Osteoblast (primary cell): ENCODE measurements around the gene SMAD5. TPM values are rescaled to one million over a fixed set of nuclear protein-coding genes. Genes with fewer than 3 reads are reported as not detected.

ENCODE experiments used
- DNase-seq: peaks from one replicate; pipeline ENCODE4 v3.0.0; 2011; ENCODE audit warnings: low spot score, mixed read lengths; ENCODE audit not compliant: insufficient read length; ENCODE audit errors: missing footprints
- H2AFZ ChIP-seq: 2 replicates; pipeline ENCODE4 v1.6.0; 2011; ENCODE audit warnings: mild to moderate bottlenecking, low read length
- H3K27ac ChIP-seq: 2 replicates; pipeline ENCODE4 v1.5.1; 2011; ENCODE audit warnings: mild to moderate bottlenecking, low read depth, low read length, moderate library complexity
- H3K27me3 ChIP-seq: 2 replicates; pipeline ENCODE4 v1.6.0; 2012; ENCODE audit warnings: mild to moderate bottlenecking, control low read depth, inconsistent platforms, low read length, moderate library complexity; ENCODE audit not compliant: insufficient read depth
- H3K36me3 ChIP-seq: 2 replicates; pipeline ENCODE4 v1.5.1; 2011; ENCODE audit warnings: mild to moderate bottlenecking, low read length, control low read depth, moderate library complexity; ENCODE audit not compliant: insufficient read depth
- H3K4me1 ChIP-seq: 2 replicates; pipeline ENCODE4 v1.5.1; 2011; ENCODE audit warnings: mild to moderate bottlenecking, low read length, control low read depth, moderate library complexity; ENCODE audit not compliant: insufficient read depth
- H3K4me2 ChIP-seq: 2 replicates; pipeline ENCODE4 v1.6.0; 2011; ENCODE audit warnings: mild to moderate bottlenecking, low read length; ENCODE audit not compliant: insufficient read depth
- H3K4me3 ChIP-seq: fragments of 200-600 bp; sonication (generic); 3 replicates; pipeline ENCODE4 v1.5.1; 2012; ENCODE audit warnings: mild to moderate bottlenecking, low read length, inconsistent platforms; ENCODE audit not compliant: insufficient read depth
- H3K79me2 ChIP-seq: 2 replicates; pipeline ENCODE4 v1.6.0; 2012; ENCODE audit warnings: mild to moderate bottlenecking, low read length, control low read depth, inconsistent platforms; ENCODE audit not compliant: insufficient read depth
- H3K9me3 ChIP-seq: 2 replicates; pipeline ENCODE4 v1.5.1; 2011; ENCODE audit warnings: low read depth, low read length, control low read depth
- H4K20me1 ChIP-seq: 2 replicates; pipeline ENCODE4 v1.6.0; 2012; ENCODE audit warnings: mild to moderate bottlenecking, low read length, control low read depth; ENCODE audit not compliant: insufficient read depth
- total RNA-seq: library from RNA; depleted of rRNA; stranded (reverse); fragments of >200 nt; gene quantifications from 2 replicates; pipeline ENCODE4 v1.2.3, GENCODE V29; 2012
- TF ChIP-seq, protein P1 (sequence below): IDR thresholded peaks from 2 replicates; pipeline ENCODE4 v1.5.1; 2011; ENCODE audit warnings: mild to moderate bottlenecking, low read depth, low read length, moderate library complexity; ENCODE audit errors: extremely low read depth

The SMAD5 gene
- total RNA-seq, 1 donor, result 58.6 TPM

DNA sequence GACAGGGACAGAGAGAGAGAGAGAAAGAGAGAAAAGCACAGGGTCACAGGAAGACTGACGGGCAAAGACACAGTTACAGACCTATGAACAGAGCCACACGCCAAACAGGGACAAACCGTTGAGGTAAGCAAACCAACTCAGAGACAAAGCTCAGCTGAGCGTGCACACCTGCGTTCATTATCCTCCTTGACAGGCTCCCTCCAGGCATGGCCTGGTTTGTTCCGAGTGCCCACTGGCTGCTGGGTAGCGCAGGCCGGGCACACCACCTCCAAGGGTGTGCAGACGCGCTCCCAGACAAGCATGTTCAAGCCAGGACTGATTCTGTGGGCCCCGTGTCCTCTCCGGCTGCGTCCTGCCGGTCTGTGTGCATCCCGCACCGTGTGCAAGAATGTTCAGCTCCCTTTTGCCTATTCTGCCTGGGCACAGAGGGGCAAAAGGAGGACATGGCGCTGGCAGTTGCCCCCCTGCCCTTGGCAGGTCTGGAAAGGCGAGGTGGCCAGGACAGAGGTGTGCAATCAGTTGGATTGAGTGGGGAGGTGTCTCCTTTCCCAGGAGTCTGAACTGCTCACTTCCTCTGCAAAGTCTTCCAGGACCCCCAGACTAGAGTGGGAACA, 60.8 kb downstream of the SMAD5 start:
- peak; percentile 66 for DNase-seq
- peaks cover 9% of the 10 kb centered on the region for H3K4me1 ChIP-seq
- no peaks in the 10 kb centered on the region for H3K79me2 ChIP-seq
- H3K9me3 ChIP-seq, result no peaks in the 10 kb centered on the region
- H4K20me1 ChIP-seq, result peaks cover 21% of the 10 kb centered on the region
- TF ChIP-seq, protein P1, sequence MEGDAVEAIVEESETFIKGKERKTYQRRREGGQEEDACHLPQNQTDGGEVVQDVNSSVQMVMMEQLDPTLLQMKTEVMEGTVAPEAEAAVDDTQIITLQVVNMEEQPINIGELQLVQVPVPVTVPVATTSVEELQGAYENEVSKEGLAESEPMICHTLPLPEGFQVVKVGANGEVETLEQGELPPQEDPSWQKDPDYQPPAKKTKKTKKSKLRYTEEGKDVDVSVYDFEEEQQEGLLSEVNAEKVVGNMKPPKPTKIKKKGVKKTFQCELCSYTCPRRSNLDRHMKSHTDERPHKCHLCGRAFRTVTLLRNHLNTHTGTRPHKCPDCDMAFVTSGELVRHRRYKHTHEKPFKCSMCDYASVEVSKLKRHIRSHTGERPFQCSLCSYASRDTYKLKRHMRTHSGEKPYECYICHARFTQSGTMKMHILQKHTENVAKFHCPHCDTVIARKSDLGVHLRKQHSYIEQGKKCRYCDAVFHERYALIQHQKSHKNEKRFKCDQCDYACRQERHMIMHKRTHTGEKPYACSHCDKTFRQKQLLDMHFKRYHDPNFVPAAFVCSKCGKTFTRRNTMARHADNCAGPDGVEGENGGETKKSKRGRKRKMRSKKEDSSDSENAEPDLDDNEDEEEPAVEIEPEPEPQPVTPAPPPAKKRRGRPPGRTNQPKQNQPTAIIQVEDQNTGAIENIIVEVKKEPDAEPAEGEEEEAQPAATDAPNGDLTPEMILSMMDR, result no peak
- peaks cover 8% of the 10 kb centered on the region for H3K36me3 ChIP-seq
- no peak overlapping the region for H2AFZ ChIP-seq
- no peak overlapping the region for H3K4me2 ChIP-seq
- no peak overlapping the region for H3K27ac ChIP-seq
- H3K27me3 ChIP-seq, result peaks cover 38% of the 10 kb centered on the region
- H3K4me3 ChIP-seq, result peak overlapping the region; percentile 56

DNA sequence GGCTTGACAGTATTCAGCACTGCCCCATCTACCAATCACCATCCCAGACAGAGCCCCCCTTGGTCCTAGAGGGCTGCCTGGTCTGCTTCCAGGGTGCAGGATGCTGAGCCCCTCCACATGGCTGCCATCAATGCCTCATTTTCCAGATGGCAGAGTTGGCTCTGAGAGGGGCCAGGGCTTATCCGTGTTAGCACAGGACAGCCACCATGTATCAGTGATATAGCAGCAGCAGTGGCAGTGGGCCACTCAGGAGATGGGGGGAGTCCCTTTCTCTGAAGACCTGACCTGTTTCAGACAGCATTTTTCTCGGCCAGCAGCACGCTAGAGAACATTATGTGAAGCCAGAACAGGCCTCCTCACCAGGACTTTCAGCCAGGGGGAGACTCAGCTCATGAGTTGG, 61.9 kb downstream of the SMAD5 start:
- H3K27ac ChIP-seq, result no peak overlapping the region
- peaks cover 18% of the 10 kb centered on the region for H4K20me1 ChIP-seq
- H2AFZ ChIP-seq, result no peak overlapping the region
- H3K4me1 ChIP-seq, result peaks cover 9% of the 10 kb centered on the region
- no peak for DNase-seq
- H3K4me3 ChIP-seq, result no peak overlapping the region
- H3K4me2 ChIP-seq, result no peak overlapping the region
- TF ChIP-seq, protein P1, result no peak
- H3K27me3 ChIP-seq, result peaks cover 38% of the 10 kb centered on the region
- no peaks in the 10 kb centered on the region for H3K79me2 ChIP-seq
- H3K36me3 ChIP-seq, result no peaks in the 10 kb centered on the region
- no peaks in the 10 kb centered on the region for H3K9me3 ChIP-seq

DNA sequence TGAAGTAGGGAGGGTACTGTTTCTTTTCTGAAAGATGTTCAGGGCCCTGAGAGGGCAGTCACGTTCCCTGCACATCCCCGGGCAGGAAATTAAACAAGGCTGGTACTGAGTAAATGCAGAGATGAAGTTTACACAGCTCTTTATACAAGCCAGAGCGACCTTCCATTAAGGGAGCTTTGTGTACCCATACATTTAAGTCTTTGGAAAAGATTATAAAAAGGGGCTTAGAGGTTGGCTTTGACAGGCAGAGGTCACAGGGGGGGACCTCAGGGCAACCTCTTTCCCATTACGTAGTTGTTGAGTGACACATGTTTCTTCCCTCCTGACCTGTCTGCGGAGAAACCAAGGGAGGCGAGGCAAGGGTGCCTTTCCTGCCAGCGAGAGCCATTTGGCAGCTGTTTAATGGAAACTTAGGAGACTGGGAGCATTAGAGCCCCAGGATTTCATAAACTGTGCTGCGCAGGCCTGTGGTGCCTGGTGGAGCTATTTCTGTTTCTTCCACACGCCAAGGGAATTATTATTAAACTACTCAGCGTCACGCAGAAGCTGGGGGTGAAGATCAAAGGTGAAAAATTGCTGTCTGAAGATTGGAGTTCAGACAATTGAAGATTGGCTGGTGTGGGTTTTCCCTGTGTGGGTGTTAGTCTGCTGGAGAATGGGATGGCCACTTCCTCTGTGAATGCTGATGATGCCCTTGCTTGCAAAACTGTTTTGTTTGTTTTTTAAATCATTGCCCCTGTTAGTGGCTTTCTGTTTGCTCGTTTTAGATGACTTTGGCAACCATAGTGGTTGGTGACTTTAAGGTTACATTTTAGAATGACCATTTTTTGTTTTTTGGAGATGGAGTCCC, 63.6 kb downstream of the SMAD5 start:
- peaks cover 9% of the 10 kb centered on the region for H3K4me1 ChIP-seq
- no peaks in the 10 kb centered on the region for H3K9me3 ChIP-seq
- peak overlapping the region; percentile 1 for H3K4me3 ChIP-seq
- no peak overlapping the region for H2AFZ ChIP-seq
- peak overlapping the region; percentile 61 for H3K4me2 ChIP-seq
- peaks cover 30% of the 10 kb centered on the region for H3K27me3 ChIP-seq
- no peaks in the 10 kb centered on the region for H3K36me3 ChIP-seq
- H3K79me2 ChIP-seq, result no peaks in the 10 kb centered on the region
- peak; percentile 90 for DNase-seq
- H3K27ac ChIP-seq, result peak overlapping the region; percentile 54
- H4K20me1 ChIP-seq, result peaks cover 13% of the 10 kb centered on the region
- TF ChIP-seq, protein P1, result no peak

DNA sequence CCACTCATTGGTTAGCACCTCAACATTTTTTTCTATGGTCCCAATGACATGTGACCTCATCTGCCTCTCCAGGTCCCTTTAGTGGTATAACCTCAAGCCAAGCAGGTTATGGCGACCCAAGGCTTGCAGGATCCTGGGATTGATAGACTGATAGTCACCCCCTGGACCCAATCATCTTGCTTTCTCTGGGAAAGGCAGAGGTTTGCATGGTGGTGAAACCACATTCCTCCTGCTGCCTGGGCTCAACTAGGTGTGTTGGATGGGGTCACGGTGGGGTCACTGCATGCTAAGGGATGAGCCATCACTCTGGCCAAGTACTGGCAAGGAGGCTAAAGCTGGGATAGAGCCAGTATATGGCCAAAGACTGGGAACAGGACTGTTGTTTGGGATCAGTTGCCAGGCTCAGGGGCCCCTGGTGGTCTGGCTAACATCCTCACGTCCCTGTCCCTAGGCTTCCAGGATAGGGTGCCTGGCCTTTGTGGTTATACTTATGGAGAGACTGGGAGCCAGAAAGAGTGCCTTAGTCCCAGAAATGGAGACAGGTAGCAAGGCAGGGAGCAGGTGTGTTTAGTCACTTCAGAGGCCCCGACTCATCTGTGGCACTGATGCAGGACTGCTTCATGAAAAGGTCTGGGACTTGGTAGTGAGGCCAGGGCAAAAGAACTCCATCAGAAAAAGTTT, 65.0 kb downstream of the SMAD5 start:
- H3K79me2 ChIP-seq, result no peaks in the 10 kb centered on the region
- H2AFZ ChIP-seq, result no peak overlapping the region
- peaks cover 9% of the 10 kb centered on the region for H3K4me1 ChIP-seq
- H3K4me2 ChIP-seq, result no peak overlapping the region
- peaks cover 5% of the 10 kb centered on the region for H4K20me1 ChIP-seq
- H3K36me3 ChIP-seq, result no peaks in the 10 kb centered on the region
- H3K27ac ChIP-seq, result no peak overlapping the region
- TF ChIP-seq, protein P1, result no peak
- H3K27me3 ChIP-seq, result peaks cover 16% of the 10 kb centered on the region
- no peaks in the 10 kb centered on the region for H3K9me3 ChIP-seq
- no peak for DNase-seq
- H3K4me3 ChIP-seq, result no peak overlapping the region
